ENCODE measurements around the gene TMIE. TPM values are rescaled to one million over a fixed set of nuclear protein-coding genes. Genes with fewer than 3 reads are reported as not detected.

The TMIE gene
- total and polyA plus RNA-seq, 10 of the 15 experiments (the other 5 are each of a cell fraction or from before 2014, with no cell fraction given): not detected

DNA sequence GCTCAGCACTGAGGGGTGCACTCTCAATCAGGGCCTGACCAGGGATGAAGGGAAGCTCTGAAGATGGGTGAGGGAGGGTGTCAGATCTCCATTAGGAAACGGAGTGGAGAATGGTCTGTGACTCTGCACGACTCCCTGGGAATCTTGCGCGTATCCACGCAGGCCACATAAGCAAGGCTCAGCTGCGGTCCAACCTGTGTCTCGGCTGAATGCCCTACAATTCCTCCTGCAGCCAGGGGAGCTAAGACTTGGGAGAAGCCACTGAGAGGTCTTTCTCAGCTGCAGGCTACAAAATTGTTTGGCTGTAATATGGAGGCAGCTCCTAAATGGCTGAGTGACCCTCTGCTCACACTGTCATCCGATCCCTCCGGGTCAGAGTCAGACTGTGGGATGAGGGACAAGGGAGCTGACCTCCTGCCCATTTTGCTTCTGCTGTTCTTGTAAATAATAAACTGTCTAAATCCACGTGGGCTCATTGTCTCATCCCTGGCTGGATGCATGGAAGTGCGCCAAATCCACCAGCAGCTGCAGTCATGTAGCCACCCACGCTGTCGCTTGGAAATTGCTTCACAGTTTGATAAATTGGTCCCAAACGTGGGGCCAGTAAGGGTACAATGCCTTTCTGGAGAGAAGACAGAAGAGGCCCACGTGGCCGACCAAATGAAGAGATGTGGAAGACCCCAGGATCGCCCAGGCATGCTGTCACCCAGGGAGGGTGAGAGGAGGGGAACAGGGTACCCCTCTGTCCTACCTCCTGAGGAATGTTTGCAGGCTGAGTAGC lies 38.2 kb upstream of the TMIE start:
- in situ Hi-C loops (cut with MboI): no loop called here
- POLR2A ChIA-PET: no interaction called here

DNA sequence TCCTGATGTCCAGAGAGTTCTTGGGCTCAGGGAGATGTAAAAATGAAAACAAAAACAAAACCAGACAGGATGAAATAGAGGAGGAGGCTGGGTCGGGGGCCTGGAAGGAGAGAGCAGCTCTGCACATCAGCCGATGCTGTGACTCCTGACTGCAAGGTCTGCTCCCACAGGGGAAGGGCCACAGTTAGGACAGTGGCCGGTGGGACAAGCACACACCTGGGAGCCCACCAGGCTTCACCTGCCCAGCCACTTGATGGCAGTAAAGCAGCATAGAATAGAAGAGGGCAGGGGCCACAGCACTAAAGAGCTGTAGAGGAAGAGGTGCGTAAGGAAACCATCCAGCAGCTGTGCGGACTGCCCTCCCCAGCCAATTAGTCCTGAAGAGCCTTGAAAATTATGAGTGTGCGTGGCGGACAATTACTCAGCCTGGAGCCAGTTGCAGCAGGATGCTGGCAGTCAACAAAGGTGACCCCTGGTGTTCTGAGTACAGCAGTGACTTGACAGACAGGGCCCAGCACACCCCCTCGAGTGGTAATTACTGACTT lies 37.5 kb upstream of the TMIE start:
- SMC1A ChIA-PET (ENCODE audit: uncharacterized antibody, unreplicated experiment): no interaction called here
- Histone ChIP-seq H3K4me3 (no peak overlapping the region), H3K79me2 (ENCODE audit: control insufficient read depth, insufficient read depth, low read length) (no peaks in the 10 kb centered on the region), H3K9me3 (replicated peaks; ENCODE audit: control insufficient read depth, insufficient read depth, low read length) (no peaks in the 10 kb centered on the region), H3K9ac (ENCODE audit: control insufficient read depth, insufficient read depth, low read length) (no peak overlapping the region), H4K20me1 (ENCODE audit: control insufficient read depth, insufficient read depth) (no peaks in the 10 kb centered on the region; the same call in 1 of the 2 replicates), H3K27me3 (replicated peaks in 1 of 2; ENCODE audit: control insufficient read depth in 2 of 2, insufficient read depth in 2 of 2, low read length in 1 of 2) (peaks cover 3 to 5% of the 10 kb centered on the region in 2 experiments; a peak in 3 of 4 replicates), H3K27ac (ENCODE audit: control insufficient read depth, insufficient read depth) (no peak overlapping the region), H3K36me3 (ENCODE audit: control insufficient read depth in 2 of 2, insufficient read depth in 2 of 2, low read length in 1 of 2) (no peaks in the 10 kb centered on the region), H3K4me2 (ENCODE audit: control insufficient read depth, insufficient read depth) (no peak overlapping the region), H3K4me1 (ENCODE audit: control insufficient read depth, insufficient read depth, low read length) (no peaks in the 10 kb centered on the region), H2AFZ (ENCODE audit: control insufficient read depth, low read depth, low read length) (no peak overlapping the region)
- WGBS (ENCODE audit: insufficient coverage, insufficient replicate concordance, low lambda C conversion rate, missing lambda C conversion rate): 38% methylated on average over 8 of the region's 8 CpGs
- CTCF ChIA-PET: interaction anchor here (0.8 to 1.8 kb wide), 2 partner anchors 98 to 175 kb away, joined by 3 to 4 read pairs; no protein-coding TSS in a partner anchor
- DNase-seq (ENCODE audit: low read depth, low spot score) (no peak), ATAC-seq (no peak), FAIRE-seq (no peak)
- BruUV-seq (replicated peaks): no TSS peak
- intact Hi-C loops (cut with micrococcal nuclease; ENCODE audit: unreplicated experiment): no loop called here
- RAD21 ChIA-PET (ENCODE audit: unreplicated experiment): interaction anchor here (1.1 kb wide), 1 partner anchor 175 kb away, joined by 3 read pairs; no protein-coding TSS in a partner anchor
- in situ Hi-C loops (cut with MboI): no loop called here
- no peak for TF ChIP-seq WRNIP1 (IDR thresholded peaks at IDR 0.05; ENCODE audit: borderline replicate concordance, low read depth, low read length)
- TF ChIP-seq, protein P1, sequence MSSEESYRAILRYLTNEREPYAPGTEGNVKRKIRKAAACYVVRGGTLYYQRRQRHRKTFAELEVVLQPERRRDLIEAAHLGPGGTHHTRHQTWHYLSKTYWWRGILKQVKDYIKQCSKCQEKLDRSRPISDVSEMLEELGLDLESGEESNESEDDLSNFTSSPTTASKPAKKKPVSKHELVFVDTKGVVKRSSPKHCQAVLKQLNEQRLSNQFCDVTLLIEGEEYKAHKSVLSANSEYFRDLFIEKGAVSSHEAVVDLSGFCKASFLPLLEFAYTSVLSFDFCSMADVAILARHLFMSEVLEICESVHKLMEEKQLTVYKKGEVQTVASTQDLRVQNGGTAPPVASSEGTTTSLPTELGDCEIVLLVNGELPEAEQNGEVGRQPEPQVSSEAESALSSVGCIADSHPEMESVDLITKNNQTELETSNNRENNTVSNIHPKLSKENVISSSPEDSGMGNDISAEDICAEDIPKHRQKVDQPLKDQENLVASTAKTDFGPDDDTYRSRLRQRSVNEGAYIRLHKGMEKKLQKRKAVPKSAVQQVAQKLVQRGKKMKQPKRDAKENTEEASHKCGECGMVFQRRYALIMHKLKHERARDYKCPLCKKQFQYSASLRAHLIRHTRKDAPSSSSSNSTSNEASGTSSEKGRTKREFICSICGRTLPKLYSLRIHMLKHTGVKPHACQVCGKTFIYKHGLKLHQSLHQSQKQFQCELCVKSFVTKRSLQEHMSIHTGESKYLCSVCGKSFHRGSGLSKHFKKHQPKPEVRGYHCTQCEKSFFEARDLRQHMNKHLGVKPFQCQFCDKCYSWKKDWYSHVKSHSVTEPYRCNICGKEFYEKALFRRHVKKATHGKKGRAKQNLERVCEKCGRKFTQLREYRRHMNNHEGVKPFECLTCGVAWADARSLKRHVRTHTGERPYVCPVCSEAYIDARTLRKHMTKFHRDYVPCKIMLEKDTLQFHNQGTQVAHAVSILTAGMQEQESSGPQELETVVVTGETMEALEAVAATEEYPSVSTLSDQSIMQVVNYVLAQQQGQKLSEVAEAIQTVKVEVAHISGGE (CRISPR knock-in tag; IDR thresholded peaks at IDR 0.05): no peak
- TF ChIP-seq CTCF (IDR thresholded peaks at IDR 0.05 in 2 of 3, conservative IDR thresholded peaks at IDR 0.05 in 1 of 3; ENCODE audit: control insufficient read depth in 2 of 3, extremely low read depth in 1 of 3, insufficient read depth in 1 of 3, low read depth in 3 of 3, low read length in 3 of 3): 0 out of 6 replicates have a peak, but pooled peaks of 1 of the 3 experiments have one; percentile 2
- POLR2A ChIA-PET: no interaction called here

More for the DNA sequence above, 38.2 kb upstream of the TMIE start:
- H3K4me3 ChIP-seq: no peak overlapping the region
- RAD21 ChIA-PET (ENCODE audit: unreplicated experiment): interaction anchor here (1.1 kb wide), 1 partner anchor 175 kb away, joined by 3 read pairs; no protein-coding TSS in a partner anchor
- no peaks in the 10 kb centered on the region for H3K4me1 ChIP-seq (ENCODE audit: control insufficient read depth, insufficient read depth, low read length)
- H2AFZ ChIP-seq (ENCODE audit: control insufficient read depth, low read depth, low read length): no peak overlapping the region
- no peaks in the 10 kb centered on the region for H3K79me2 ChIP-seq (ENCODE audit: control insufficient read depth, insufficient read depth, low read length)
- H4K20me1 ChIP-seq (ENCODE audit: control insufficient read depth, insufficient read depth): no peaks in the 10 kb centered on the region; the same call in 1 of the 2 replicates
- FAIRE-seq: no peak
- SMC1A ChIA-PET (ENCODE audit: uncharacterized antibody, unreplicated experiment): no interaction called here
- no peak for ATAC-seq
- no peaks in the 10 kb centered on the region for H3K9me3 ChIP-seq (replicated peaks; ENCODE audit: control insufficient read depth, insufficient read depth, low read length)
- TF ChIP-seq ETV6 (conservative IDR thresholded peaks at IDR 0.05 in 1 of 2, IDR thresholded peaks at IDR 0.05 in 1 of 2; ENCODE audit: borderline replicate concordance in 1 of 2, low read depth in 1 of 2) (no peak), NRF1 (conservative IDR thresholded peaks at IDR 0.05; ENCODE audit: low read depth, low read length) (no peak), ZZZ3 (IDR thresholded peaks at IDR 0.05; ENCODE audit: control insufficient read depth, insufficient read length, low read depth) (no peak), SREBF2 (IDR thresholded peaks at IDR 0.05; ENCODE audit: low read length) (no peak), CBX5 (IDR thresholded peaks at IDR 0.05; ENCODE audit: low read depth) (no peak), STAT3 (IDR thresholded peaks at IDR 0.05; ENCODE audit: low read depth, low read length) (no peak), LARP7 (IDR thresholded peaks at IDR 0.05) (no peak), SMARCA5 (IDR thresholded peaks at IDR 0.05) (no peak), CREM (IDR thresholded peaks at IDR 0.05; ENCODE audit: low read depth) (no peak), NR2C2 (IDR thresholded peaks at IDR 0.05; ENCODE audit: borderline replicate concordance, control insufficient read depth, insufficient read length, low read depth) (no peak), PAX5 (IDR thresholded peaks at IDR 0.05; ENCODE audit: borderline replicate concordance, low read depth, low read length) (no peak), ZNF24 (IDR thresholded peaks at IDR 0.05) (no peak), TCF12 (IDR thresholded peaks at IDR 0.05; ENCODE audit: low read depth, low read length) (no peak)
- no peak overlapping the region for H3K27ac ChIP-seq (ENCODE audit: control insufficient read depth, insufficient read depth)
- WGBS (ENCODE audit: insufficient coverage, insufficient replicate concordance, low lambda C conversion rate, missing lambda C conversion rate): 52% methylated on average over 17 of the region's 17 CpGs
- DNase-seq (ENCODE audit: low read depth, low spot score): no peak
- no TSS peak for BruUV-seq (replicated peaks)
- intact Hi-C loops (cut with micrococcal nuclease; ENCODE audit: unreplicated experiment): no loop called here
- peaks cover 3 to 5% of the 10 kb centered on the region in 2 experiments; a peak in 3 of 4 replicates for H3K27me3 ChIP-seq (replicated peaks in 1 of 2; ENCODE audit: control insufficient read depth in 2 of 2, insufficient read depth in 2 of 2, low read length in 1 of 2)
- no peak overlapping the region for H3K9ac ChIP-seq (ENCODE audit: control insufficient read depth, insufficient read depth, low read length)
- H3K36me3 ChIP-seq (ENCODE audit: control insufficient read depth in 2 of 2, insufficient read depth in 2 of 2, low read length in 1 of 2): no peaks in the 10 kb centered on the region
- H3K4me2 ChIP-seq (ENCODE audit: control insufficient read depth, insufficient read depth): no peak overlapping the region
- CTCF ChIA-PET: interaction anchor here (1.8 kb wide), 1 partner anchor 175 kb away, joined by 4 read pairs; no protein-coding TSS in a partner anchor

Measured in GM12878 (cell line).